HEK293 (cell line): Measurements from ENCODE around the gene LCN2.
"Not testable (repeated sequence)": the region's sequence is repeated elsewhere in the genome, so short reads cannot be mapped to it uniquely, and the experiment has no call there.

ENCODE experiments used
- CTCF ChIA-PET: fragments of 350-600 bp; formaldehyde crosslinking; extraction: SDS; loops from one replicate; lab custom pipeline; 2021; ENCODE audit warnings: antibody characterized with exemption; lab: Yijun Ruan, JAX
- POLR2A ChIA-PET: fragments of 300-600 bp; formaldehyde crosslinking; extraction: SDS; loops from one replicate; lab custom pipeline; 2020; ENCODE audit warnings: antibody characterized with exemption, inconsistent platforms; lab: Yijun Ruan, JAX
- H3K27ac ChIP-seq: fragments of 200-500 bp; sonication (Bioruptor generic); 2 replicates; pipeline ENCODE4 v1.5.1; 2014; ENCODE audit warnings: low read depth, low read length, control low read depth, inconsistent platforms; ENCODE audit errors: extremely low read depth
- H3K36me3 ChIP-seq, 2 experiments: fragments of 200-500 bp in 1 of 2; sonication (Bioruptor generic) in 1 of 2; 1 replicate in 1 of 2; 2 replicates in 1 of 2; pipeline ENCODE4 v1.5.1; 2014 to 2017; ENCODE audit warnings: inconsistent platforms in 2 of 2, low read length in 2 of 2; ENCODE audit not compliant: control insufficient read depth in 2 of 2, insufficient read depth in 1 of 2
- H3K4me1 ChIP-seq: fragments of 200-500 bp; sonication (Bioruptor generic); 2 replicates; pipeline ENCODE4 v1.5.1; 2014; ENCODE audit warnings: mild to moderate bottlenecking, low read length, inconsistent platforms; ENCODE audit not compliant: control insufficient read depth, insufficient read depth
- H3K4me3 ChIP-seq: 2 replicates; pipeline ENCODE4 v1.5.1; 2011; ENCODE audit warnings: low read depth, mild to moderate bottlenecking, control low read depth, low read length, moderate library complexity
- H3K9me3 ChIP-seq: fragments of 200-500 bp; sonication (Bioruptor generic); 2 replicates; pipeline ENCODE4 v1.5.1; 2014; ENCODE audit warnings: low read depth, low read length, inconsistent platforms; ENCODE audit not compliant: control insufficient read depth, insufficient read depth
- EGR2 ChIP-seq: fragments of 450-650 bp; formaldehyde crosslinking; IDR thresholded peaks from 2 replicates; pipeline ENCODE4 v1.5.1; 2016; ENCODE audit warnings: low read depth, missing biosample characterization, missing genetic modification characterization
- KLF17 ChIP-seq: fragments of 450-650 bp; formaldehyde crosslinking; IDR thresholded peaks from 2 replicates; pipeline ENCODE4 v1.5.1; 2016; ENCODE audit warnings: missing biosample characterization, missing genetic modification characterization
- KLF7 ChIP-seq: fragments of 450-650 bp; formaldehyde crosslinking; IDR thresholded peaks from 2 replicates; pipeline ENCODE4 v1.5.1; 2016; ENCODE audit warnings: missing biosample characterization, missing genetic modification characterization, borderline replicate concordance
- ZBTB1 ChIP-seq: fragments of 450-650 bp; formaldehyde crosslinking; IDR thresholded peaks from 2 replicates; pipeline ENCODE4 v1.5.1; 2016; ENCODE audit warnings: missing biosample characterization, missing genetic modification characterization
- ZBTB26 ChIP-seq: fragments of 450-650 bp; formaldehyde crosslinking; optimal IDR thresholded peaks from 2 replicates; pipeline ENCODE3; 2016; ENCODE audit warnings: missing biosample characterization, mild to moderate bottlenecking, missing genetic modification characterization
- ZNF112 ChIP-seq: fragments of 450-650 bp; formaldehyde crosslinking; IDR thresholded peaks from 2 replicates; pipeline ENCODE4 v1.5.0; 2017; ENCODE audit warnings: missing biosample characterization, missing genetic modification characterization
- ZNF148 ChIP-seq: fragments of 450-650 bp; formaldehyde crosslinking; IDR thresholded peaks from 2 replicates; pipeline ENCODE4 v1.5.0; 2017; ENCODE audit warnings: missing biosample characterization, missing genetic modification characterization, borderline replicate concordance
- ZNF19 ChIP-seq: fragments of 450-650 bp; formaldehyde crosslinking; IDR thresholded peaks from 2 replicates; pipeline ENCODE4; 2016; ENCODE audit warnings: missing biosample characterization, missing genetic modification characterization, low read depth
- ZNF274 ChIP-seq, 2 experiments: fragments of 200-500 bp in 1 of 2; fragments of 450-650 bp in 1 of 2; sonication (Bioruptor generic) in 1 of 2; formaldehyde crosslinking in 1 of 2; IDR thresholded peaks; 2 replicates each; pipeline versions ENCODE4 v1.5.1 to v1.6.1; 2014 to 2016; ENCODE audit warnings: borderline replicate concordance in 1 of 2, inconsistent platforms in 1 of 2, low read length in 1 of 2, missing biosample characterization in 1 of 2, missing genetic modification characterization in 1 of 2
- ZNF341 ChIP-seq: fragments of 450-650 bp; formaldehyde crosslinking; IDR thresholded peaks from 2 replicates; pipeline ENCODE4; 2016; ENCODE audit warnings: low read depth, missing biosample characterization, missing genetic modification characterization
- ZNF600 ChIP-seq: fragments of 450-650 bp; formaldehyde crosslinking; IDR thresholded peaks from 2 replicates; pipeline ENCODE4 v1.5.1; 2016; ENCODE audit warnings: missing biosample characterization, missing genetic modification characterization
- ZNF623 ChIP-seq: fragments of 450-650 bp; formaldehyde crosslinking; IDR thresholded peaks from 2 replicates; pipeline ENCODE4 v1.5.1; 2016; ENCODE audit warnings: missing biosample characterization, missing genetic modification characterization
- ZNF747 ChIP-seq: fragments of 450-650 bp; formaldehyde crosslinking; IDR thresholded peaks from 2 replicates; pipeline ENCODE4 v1.5.1; 2016; ENCODE audit warnings: missing biosample characterization, missing genetic modification characterization

The LCN2 gene

GRCh38 chr9:128180001-128180400, 30.7 kb downstream of the LCN2 start:
- Histone ChIP-seq H3K4me1 (no peaks in the 10 kb centered on the region), H3K27ac (no peak overlapping the region), H3K4me3 (no peak overlapping the region), H3K36me3 (peaks cover 6 to 82% of the 10 kb centered on the region in 2 experiments; a peak in 2 of 3 replicates), H3K9me3 (no peaks in the 10 kb centered on the region)
- CTCF ChIA-PET: no interaction called here
- TF ChIP-seq ZNF600: no peak
- TF ChIP-seq EGR2: peak; percentile 74
- no peak for TF ChIP-seq ZNF341 (tag by site-specific recombination)
- TF ChIP-seq ZNF19 (tag by site-specific recombination): no peak
- TF ChIP-seq ZNF623 (tag by site-specific recombination): no peak
- POLR2A ChIA-PET: interaction anchor here (1.5 kb wide), 1 partner anchor 20 kb away, joined by 5 read pairs; the partner anchor contains the start of gene BBLN

GRCh38 chr9:128180447-128180846, 31.2 kb downstream of the LCN2 start:
- CTCF ChIA-PET: no interaction called here

GRCh38 chr9:128181480-128181879, 32.2 kb downstream of the LCN2 start:
- POLR2A ChIA-PET: interaction anchor here (0.7 kb wide), 1 partner anchor 14 kb away, joined by 3 read pairs; no protein-coding TSS in a partner anchor
- CTCF ChIA-PET: interaction anchor here (0.6 to 1.5 kb wide), 4 partner anchors 9 to 891 kb away, joined by 4 to 6 read pairs (median 5); partner anchors contain the start of gene CIZ1
- H3K36me3 ChIP-seq: peaks cover 6 to 82% of the 10 kb centered on the region in 2 experiments; a peak in 2 of 3 replicates

More at GRCh38 chr9:128180447-128180846, 31.2 kb downstream of the LCN2 start:
- Histone ChIP-seq H3K9me3 (no peaks in the 10 kb centered on the region), H3K27ac (no peak overlapping the region), H3K4me3 (no peak overlapping the region), H3K4me1 (no peaks in the 10 kb centered on the region), H3K36me3 (peaks cover 6 to 82% of the 10 kb centered on the region in 2 experiments; a peak in 2 of 3 replicates)
- TF ChIP-seq ZNF148 (tag by site-specific recombination): no peak
- no peak for TF ChIP-seq ZBTB26 (tag by site-specific recombination)
- TF ChIP-seq ZNF112: no peak
- no peak for TF ChIP-seq KLF7 (tag by site-specific recombination)
- no peak for TF ChIP-seq ZBTB1 (tag by site-specific recombination)
- no peak for TF ChIP-seq ZNF274 (IDR thresholded peaks at IDR 0.05; ENCODE audit: low read length)
- no peak for TF ChIP-seq ZNF274 (tag by site-specific recombination; IDR thresholded peaks at IDR 0.05; ENCODE audit: borderline replicate concordance)
- no peak for TF ChIP-seq KLF17 (tag by site-specific recombination)
- TF ChIP-seq ZNF747 (tag by site-specific recombination): no peak
- TF ChIP-seq, all 188 proteins: peak for 0
- POLR2A ChIA-PET: no interaction called here

More at GRCh38 chr9:128181480-128181879, 32.2 kb downstream of the LCN2 start:
- H3K27ac ChIP-seq, H3K4me3 ChIP-seq, H3K9me3 ChIP-seq, H3K4me1 ChIP-seq: not testable (repeated sequence)
